ENCODE data around the gene SLC25A25. TPM values are rescaled to one million over a fixed set of nuclear protein-coding genes. Genes with fewer than 3 reads are reported as not detected.

The SLC25A25 gene
- total RNA-seq, 1 donor from 2014 or later, result 34.7 TPM

GRCh38 chr9:128151309-128152132, 83.5 kb downstream of the SLC25A25 start:
- Histone ChIP-seq H3K27me3 (no peaks in the 10 kb centered on the region), H3K4me1 (peaks cover 9% of the 10 kb centered on the region), H3K27ac (no peak overlapping the region), H3K4me3 (no peak overlapping the region), H3K9me3 (no peaks in the 10 kb centered on the region), H3K36me3 (no peaks in the 10 kb centered on the region)
- DNase-seq (no peak), ATAC-seq (no peak)
- no peak for TF ChIP-seq CTCF (IDR thresholded peaks at IDR 0.05)
- intact Hi-C loops (cut with DNase I), result no loop called here

- intact Hi-C loops (cut with DNase I), result no loop called here
- TF ChIP-seq CTCF (IDR thresholded peaks at IDR 0.05), result no peak
- Histone ChIP-seq H3K27me3 (no peaks in the 10 kb centered on the region), H3K27ac (no peak overlapping the region), H3K4me1 (peaks cover 9% of the 10 kb centered on the region), H3K4me3 (no peak overlapping the region), H3K36me3 (no peaks in the 10 kb centered on the region), H3K9me3 (no peaks in the 10 kb centered on the region)
- no peak for ATAC-seq
- no peak for DNase-seq
These were observed 84.4 kb downstream of the SLC25A25 start for GRCh38 chr9:128152133-128153059.

GRCh38 chr9:128153060-128153946, 85.3 kb downstream of the SLC25A25 start:
- no peak for DNase-seq

GRCh38 chr9:128153947-128154695, 86.1 kb downstream of the SLC25A25 start:
- TF ChIP-seq CTCF (IDR thresholded peaks at IDR 0.05), result no peak
- H3K4me1 ChIP-seq, result peaks cover 1% of the 10 kb centered on the region
- H3K27me3 ChIP-seq, result no peaks in the 10 kb centered on the region
- DNase-seq (no peak), ATAC-seq (no peak)
- no peaks in the 10 kb centered on the region for H3K9me3 ChIP-seq
- intact Hi-C loops (cut with DNase I), result no loop called here
- H3K36me3 ChIP-seq, result no peaks in the 10 kb centered on the region
- H3K27ac ChIP-seq, result no peak overlapping the region
- H3K4me3 ChIP-seq, result no peak overlapping the region

More at GRCh38 chr9:128153060-128153946, 85.3 kb downstream of the SLC25A25 start:
- intact Hi-C loops (cut with DNase I), result no loop called here
- TF ChIP-seq CTCF (IDR thresholded peaks at IDR 0.05), result no peak
- H3K4me3 ChIP-seq, result no peak overlapping the region
- no peaks in the 10 kb centered on the region for H3K9me3 ChIP-seq
- H3K36me3 ChIP-seq, result no peaks in the 10 kb centered on the region
- H3K4me1 ChIP-seq, result peaks cover 9% of the 10 kb centered on the region
- H3K27me3 ChIP-seq, result no peaks in the 10 kb centered on the region
- ATAC-seq, result no peak
- no peak overlapping the region for H3K27ac ChIP-seq

Measured in upper lobe of right lung (tissue), 1 donor.